HG03060 (cell line): ENCODE results near the gene C12orf57.

Source experiments
- ATAC-seq: cut with Tn5 transposase; IDR thresholded peaks from one replicate; pipeline ENCODE4 v1.9.1; 2021; ENCODE audit warnings: low read depth, moderate number of reproducible peaks; ENCODE audit not compliant: unreplicated experiment

C12orf57 gene

DNA sequence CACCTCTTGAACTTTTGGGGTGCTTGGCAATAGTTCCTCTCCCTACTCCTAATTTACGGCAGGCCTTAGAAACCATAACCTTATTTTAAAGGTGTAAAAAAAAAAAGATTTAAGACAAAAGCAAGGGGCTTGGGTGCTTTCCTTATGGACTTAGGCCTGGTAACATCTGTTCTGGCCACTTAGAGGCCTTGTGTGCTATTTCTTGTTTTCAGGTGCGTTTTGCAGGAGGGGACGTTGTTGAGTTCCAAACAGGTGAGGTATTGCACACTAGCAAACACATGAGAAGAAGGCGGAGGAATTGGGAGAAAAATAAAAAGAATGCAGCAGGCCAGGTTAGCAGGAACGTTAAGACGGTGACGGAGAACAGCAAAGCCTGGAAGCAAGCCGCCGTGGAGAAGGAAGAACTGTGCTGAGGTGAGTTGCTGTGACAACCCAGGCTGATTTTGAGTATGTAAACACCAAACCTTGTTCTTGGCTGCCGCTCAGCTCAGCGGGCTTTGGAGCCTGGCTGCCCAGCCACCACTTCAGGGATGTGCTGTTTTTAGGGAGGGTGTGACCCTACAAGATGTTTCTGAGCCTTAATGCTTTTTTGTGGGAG lies 44.2 kb downstream of the C12orf57 start:
- ATAC-seq = no peak
